Glutamatergic neuron (in vitro differentiated cells): ENCODE data around the gene WBP2NL. TPM values are rescaled to one million over a fixed set of nuclear protein-coding genes. Genes with fewer than 3 reads are reported as not detected.
A peak's percentile ranks its signal among the peaks of the same experiment; 100 is the strongest.
"Not testable (repeated sequence)": the region's sequence is repeated elsewhere in the genome, so short reads cannot be mapped to it uniquely, and the experiment has no call there.

ENCODE experiments used
- DNase-seq: peaks from one replicate; pipeline ENCODE4 v3.0.0; 2022
- H3K27ac Mint-ChIP-seq: one replicate; pipeline ENCODE4 v1.8.0; 2020; ENCODE audit warnings: mild to moderate bottlenecking, mixed read lengths, inconsistent platforms; ENCODE audit not compliant: unreplicated experiment
- H3K27me3 Mint-ChIP-seq: one replicate; pipeline ENCODE4 v1.8.0; 2020; ENCODE audit warnings: mild to moderate bottlenecking, moderate library complexity, mixed read lengths, inconsistent platforms; ENCODE audit not compliant: unreplicated experiment
- H3K36me3 Mint-ChIP-seq: one replicate; pipeline ENCODE4 v1.8.0; 2020; ENCODE audit warnings: mild to moderate bottlenecking, mixed read lengths, inconsistent platforms; ENCODE audit not compliant: unreplicated experiment
- H3K4me1 Mint-ChIP-seq: one replicate; pipeline ENCODE4 v1.8.0; 2020; ENCODE audit warnings: mild to moderate bottlenecking, low read depth, mixed read lengths, inconsistent platforms; ENCODE audit not compliant: unreplicated experiment
- H3K4me3 Mint-ChIP-seq: one replicate; pipeline ENCODE4 v1.8.0; 2020; ENCODE audit warnings: mild to moderate bottlenecking, mixed read lengths, inconsistent platforms; ENCODE audit not compliant: unreplicated experiment
- H3K9me3 Mint-ChIP-seq: one replicate; pipeline ENCODE4 v1.8.0; 2020; ENCODE audit warnings: mild to moderate bottlenecking, moderate library complexity, mixed read lengths, inconsistent platforms; ENCODE audit not compliant: unreplicated experiment
- CTCF ChIP-seq: fragments of 200-600 bp; sonication (generic); IDR thresholded peaks from one replicate; pipeline ENCODE4 v1.5.0; 2021; ENCODE audit not compliant: partially characterized antibody, unreplicated experiment
- total RNA-seq: library from RNA; stranded (reverse); fragmentation: NEBNext Ultra II Directional; extraction: Animal tissue kit (Norgen Biotek cat#: 25700); gene quantifications from one replicate; pipeline ENCODE4 v1.2.1, GENCODE V29; 2021; ENCODE audit not compliant: unreplicated experiment

WBP2NL gene
- total RNA-seq, 1 donor from 2014 or later: not detected

GRCh38 chr22:42070517-42071422, 72.2 kb downstream of the WBP2NL start, which contains the start of gene NAGA:
TSS of gene NAGA (minus strand) at chr22:42070812. CDS start at chr22:42070297, 515 bp downstream.
- peaks cover 6% of the 10 kb centered on the region for H3K36me3 Mint-ChIP-seq
- DNase-seq: peak; percentile 94
- peak within 1 kb of the TSS; percentile 70 for H3K27ac Mint-ChIP-seq
- TF ChIP-seq CTCF: no peak
- H3K27me3 Mint-ChIP-seq: peaks cover 7% of the 10 kb centered on the region
- H3K9me3 Mint-ChIP-seq: peaks cover 5% of the 10 kb centered on the region
- H3K4me1 Mint-ChIP-seq: peaks cover 10% of the 10 kb centered on the region
- H3K4me3 Mint-ChIP-seq: peak within 1 kb of the TSS; percentile 88

- H3K36me3 Mint-ChIP-seq, H3K27me3 Mint-ChIP-seq, H3K27ac Mint-ChIP-seq, H3K9me3 Mint-ChIP-seq, H3K4me3 Mint-ChIP-seq, DNase-seq: not testable (repeated sequence)
- H3K4me1 Mint-ChIP-seq: peaks cover 10% of the 10 kb centered on the region
Observed at GRCh38 chr22:42071508-42071907, 72.9 kb downstream of the WBP2NL start.

GRCh38 chr22:42072606-42073330, 74.2 kb downstream of the WBP2NL start:
- H3K36me3 Mint-ChIP-seq: peaks cover 6% of the 10 kb centered on the region
- DNase-seq: no peak
- H3K9me3 Mint-ChIP-seq: peaks cover 6% of the 10 kb centered on the region
- H3K4me3 Mint-ChIP-seq: peak overlapping the region; percentile 50
- H3K27ac Mint-ChIP-seq: no peak overlapping the region
- no peak for TF ChIP-seq CTCF
- peaks cover 10% of the 10 kb centered on the region for H3K4me1 Mint-ChIP-seq
- H3K27me3 Mint-ChIP-seq: peaks cover 7% of the 10 kb centered on the region

GRCh38 chr22:42073621-42074041, 75.0 kb downstream of the WBP2NL start:
- peaks cover 6% of the 10 kb centered on the region for H3K36me3 Mint-ChIP-seq
- TF ChIP-seq CTCF: no peak
- no peak for DNase-seq
- H3K4me3 Mint-ChIP-seq: peak overlapping the region; percentile 2
- peaks cover 6% of the 10 kb centered on the region for H3K9me3 Mint-ChIP-seq
- peaks cover 7% of the 10 kb centered on the region for H3K27me3 Mint-ChIP-seq
- peaks cover 11% of the 10 kb centered on the region for H3K4me1 Mint-ChIP-seq
- no peak overlapping the region for H3K27ac Mint-ChIP-seq

GRCh38 chr22:42074132-42074811, 75.7 kb downstream of the WBP2NL start, which contains the start of gene PHETA2:
TSS of gene PHETA2 (plus strand) at chr22:42074248. CDS start at chr22:42077294, 3,046 bp downstream.
- peak within 1 kb of the TSS; percentile 49 for H3K4me3 Mint-ChIP-seq
- peak; percentile 22 for TF ChIP-seq CTCF
- H3K4me1 Mint-ChIP-seq: peaks cover 14% of the 10 kb centered on the region
- no peak within 1 kb of the TSS for H3K27ac Mint-ChIP-seq
- DNase-seq: peak; percentile 51
- peaks cover 6% of the 10 kb centered on the region for H3K36me3 Mint-ChIP-seq
- peaks cover 7% of the 10 kb centered on the region for H3K27me3 Mint-ChIP-seq
- H3K9me3 Mint-ChIP-seq: peaks cover 6% of the 10 kb centered on the region
